ENCODE results near the gene LRRN3.

LRRN3 gene

DNA sequence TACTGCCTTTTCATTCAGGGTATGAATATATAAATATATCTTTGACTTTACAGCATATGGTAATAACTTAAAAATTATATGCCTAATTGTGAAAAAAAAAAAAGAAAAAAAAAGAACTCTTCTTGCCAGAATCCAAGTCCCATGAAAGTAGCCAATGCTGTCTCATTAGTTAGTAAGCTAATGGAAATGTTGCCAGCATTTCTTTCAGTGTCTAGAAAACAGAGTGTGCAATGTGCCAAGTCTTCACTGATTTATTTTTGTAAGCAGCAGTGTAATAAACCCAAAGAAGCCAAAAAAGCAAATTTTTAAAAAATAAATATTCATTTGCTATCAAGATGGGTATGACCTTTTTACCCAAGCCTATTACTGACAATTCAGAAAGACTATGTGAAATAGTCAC, 31.1 kb upstream of the LRRN3 start:
- Histone ChIP-seq H3K4me3 (replicated peaks; ENCODE audit: insufficient read depth, low read length) (no peak overlapping the region), H3K27me3 (ENCODE audit: insufficient read depth, poor library complexity, severe bottlenecking) (no peaks in the 10 kb centered on the region), H3K27ac (replicated peaks) (no peak overlapping the region)
- TF ChIP-seq, protein P1, sequence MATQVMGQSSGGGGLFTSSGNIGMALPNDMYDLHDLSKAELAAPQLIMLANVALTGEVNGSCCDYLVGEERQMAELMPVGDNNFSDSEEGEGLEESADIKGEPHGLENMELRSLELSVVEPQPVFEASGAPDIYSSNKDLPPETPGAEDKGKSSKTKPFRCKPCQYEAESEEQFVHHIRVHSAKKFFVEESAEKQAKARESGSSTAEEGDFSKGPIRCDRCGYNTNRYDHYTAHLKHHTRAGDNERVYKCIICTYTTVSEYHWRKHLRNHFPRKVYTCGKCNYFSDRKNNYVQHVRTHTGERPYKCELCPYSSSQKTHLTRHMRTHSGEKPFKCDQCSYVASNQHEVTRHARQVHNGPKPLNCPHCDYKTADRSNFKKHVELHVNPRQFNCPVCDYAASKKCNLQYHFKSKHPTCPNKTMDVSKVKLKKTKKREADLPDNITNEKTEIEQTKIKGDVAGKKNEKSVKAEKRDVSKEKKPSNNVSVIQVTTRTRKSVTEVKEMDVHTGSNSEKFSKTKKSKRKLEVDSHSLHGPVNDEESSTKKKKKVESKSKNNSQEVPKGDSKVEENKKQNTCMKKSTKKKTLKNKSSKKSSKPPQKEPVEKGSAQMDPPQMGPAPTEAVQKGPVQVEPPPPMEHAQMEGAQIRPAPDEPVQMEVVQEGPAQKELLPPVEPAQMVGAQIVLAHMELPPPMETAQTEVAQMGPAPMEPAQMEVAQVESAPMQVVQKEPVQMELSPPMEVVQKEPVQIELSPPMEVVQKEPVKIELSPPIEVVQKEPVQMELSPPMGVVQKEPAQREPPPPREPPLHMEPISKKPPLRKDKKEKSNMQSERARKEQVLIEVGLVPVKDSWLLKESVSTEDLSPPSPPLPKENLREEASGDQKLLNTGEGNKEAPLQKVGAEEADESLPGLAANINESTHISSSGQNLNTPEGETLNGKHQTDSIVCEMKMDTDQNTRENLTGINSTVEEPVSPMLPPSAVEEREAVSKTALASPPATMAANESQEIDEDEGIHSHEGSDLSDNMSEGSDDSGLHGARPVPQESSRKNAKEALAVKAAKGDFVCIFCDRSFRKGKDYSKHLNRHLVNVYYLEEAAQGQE (IDR thresholded peaks at IDR 0.05; ENCODE audit: insufficient replicate concordance, low read depth): no peak
- TF ChIP-seq SPI1 (IDR thresholded peaks at IDR 0.05; ENCODE audit: borderline replicate concordance, low read depth): no peak
- TF ChIP-seq POLR2AphosphoS5 (IDR thresholded peaks at IDR 0.05; ENCODE audit: low read depth): no peak
- no peak for TF ChIP-seq GABPA (IDR thresholded peaks at IDR 0.05; ENCODE audit: low read depth)
- TF ChIP-seq, protein P2, sequence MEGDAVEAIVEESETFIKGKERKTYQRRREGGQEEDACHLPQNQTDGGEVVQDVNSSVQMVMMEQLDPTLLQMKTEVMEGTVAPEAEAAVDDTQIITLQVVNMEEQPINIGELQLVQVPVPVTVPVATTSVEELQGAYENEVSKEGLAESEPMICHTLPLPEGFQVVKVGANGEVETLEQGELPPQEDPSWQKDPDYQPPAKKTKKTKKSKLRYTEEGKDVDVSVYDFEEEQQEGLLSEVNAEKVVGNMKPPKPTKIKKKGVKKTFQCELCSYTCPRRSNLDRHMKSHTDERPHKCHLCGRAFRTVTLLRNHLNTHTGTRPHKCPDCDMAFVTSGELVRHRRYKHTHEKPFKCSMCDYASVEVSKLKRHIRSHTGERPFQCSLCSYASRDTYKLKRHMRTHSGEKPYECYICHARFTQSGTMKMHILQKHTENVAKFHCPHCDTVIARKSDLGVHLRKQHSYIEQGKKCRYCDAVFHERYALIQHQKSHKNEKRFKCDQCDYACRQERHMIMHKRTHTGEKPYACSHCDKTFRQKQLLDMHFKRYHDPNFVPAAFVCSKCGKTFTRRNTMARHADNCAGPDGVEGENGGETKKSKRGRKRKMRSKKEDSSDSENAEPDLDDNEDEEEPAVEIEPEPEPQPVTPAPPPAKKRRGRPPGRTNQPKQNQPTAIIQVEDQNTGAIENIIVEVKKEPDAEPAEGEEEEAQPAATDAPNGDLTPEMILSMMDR (IDR thresholded peaks at IDR 0.05; ENCODE audit: insufficient read depth, low read length): no peak
- no peak for DNase-seq (ENCODE audit: low read depth in 1 of 2, low spot score in 1 of 2)

DNA sequence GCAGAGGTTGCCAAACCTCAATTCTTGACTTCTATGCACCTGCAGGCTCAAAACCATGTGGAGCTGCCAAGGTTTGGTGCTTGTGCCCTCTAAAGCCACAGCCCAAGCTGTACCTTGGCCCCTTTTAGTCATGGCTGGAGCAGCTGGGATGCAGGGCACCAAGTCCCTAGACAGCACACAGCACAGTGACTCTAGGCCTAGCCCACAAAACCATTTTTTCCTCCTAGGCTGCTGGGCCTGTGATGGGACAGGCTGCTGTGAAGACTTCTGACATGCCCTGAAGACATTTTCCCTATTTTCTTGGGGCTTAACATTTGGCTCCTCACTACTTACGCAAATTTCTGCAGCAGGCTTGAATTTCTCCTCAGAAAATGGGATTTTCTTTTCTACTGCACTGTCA, 27.8 kb upstream of the LRRN3 start:
- H3K27ac ChIP-seq (replicated peaks): no peak overlapping the region
- TF ChIP-seq, protein P2 (IDR thresholded peaks at IDR 0.05; ENCODE audit: insufficient read depth, low read length): no peak
- TF ChIP-seq, protein P1 (IDR thresholded peaks at IDR 0.05; ENCODE audit: insufficient replicate concordance, low read depth): no peak
- H3K27me3 ChIP-seq (ENCODE audit: insufficient read depth, poor library complexity, severe bottlenecking): no peaks in the 10 kb centered on the region
- H3K4me3 ChIP-seq (replicated peaks; ENCODE audit: insufficient read depth, low read length): no peak overlapping the region
- no peak for DNase-seq (ENCODE audit: low read depth in 1 of 2, low spot score in 1 of 2)

DNA sequence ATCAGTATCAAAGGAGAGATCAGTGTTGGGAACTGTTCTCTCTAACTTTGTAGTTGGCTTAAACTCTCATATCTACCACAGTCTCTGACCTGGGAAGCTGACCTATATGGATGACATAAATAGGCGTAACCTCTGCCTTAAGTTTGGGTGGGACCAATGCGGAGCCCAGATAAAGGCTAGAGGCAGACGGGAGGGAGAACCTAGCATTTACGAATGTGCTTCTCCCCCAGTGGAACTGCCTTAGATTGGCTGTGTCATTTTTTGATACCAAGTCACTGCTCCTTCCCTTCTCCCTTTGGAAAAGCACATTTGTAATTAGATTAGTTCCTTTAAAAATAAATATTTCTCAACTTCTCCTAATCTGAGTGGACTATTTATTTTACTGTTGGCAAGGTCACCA, 23.7 kb upstream of the LRRN3 start:
- DNase-seq (ENCODE audit: low read depth in 1 of 2, low spot score in 1 of 2): no peak
- Histone ChIP-seq H3K27me3 (ENCODE audit: insufficient read depth, poor library complexity, severe bottlenecking) (no peaks in the 10 kb centered on the region), H3K27ac (replicated peaks) (no peak overlapping the region), H3K4me3 (replicated peaks; ENCODE audit: insufficient read depth, low read length) (no peak overlapping the region)
- TF ChIP-seq GABPA (IDR thresholded peaks at IDR 0.05; ENCODE audit: low read depth) (no peak), POLR2AphosphoS5 (IDR thresholded peaks at IDR 0.05; ENCODE audit: low read depth) (no peak), SPI1 (IDR thresholded peaks at IDR 0.05; ENCODE audit: borderline replicate concordance, low read depth) (no peak)
- TF ChIP-seq, protein P1 (IDR thresholded peaks at IDR 0.05; ENCODE audit: insufficient replicate concordance, low read depth): no peak
- TF ChIP-seq, protein P2 (IDR thresholded peaks at IDR 0.05; ENCODE audit: insufficient read depth, low read length): no peak

All from HL-60 (cell line).